Smooth muscle cell (in vitro differentiated cells): ENCODE measurements around the gene TMEM143. TPM values are rescaled to one million over a fixed set of nuclear protein-coding genes. Genes with fewer than 3 reads are reported as not detected.

Experiments used
- DNase-seq: peaks from one replicate; lab custom pipeline; 2025; ENCODE audit not compliant: unreplicated experiment; lab: John Stamatoyannopoulos, UW
- H2AFZ ChIP-seq: fragments of 200-600 bp; sonication (generic); 2 replicates; pipeline ENCODE4 v1.6.0; 2016; ENCODE audit warnings: antibody characterized with exemption, low read depth, mild to moderate bottlenecking
- H3F3A ChIP-seq: fragments of 200-600 bp; sonication (generic); 2 replicates; pipeline ENCODE4 v1.6.0; 2017; ENCODE audit warnings: antibody characterized with exemption, low read depth
- H3K27ac ChIP-seq: fragments of 200-600 bp; sonication (generic); 2 replicates; pipeline ENCODE4 v1.5.1; 2016; ENCODE audit warnings: low read depth, mild to moderate bottlenecking
- H3K27me3 ChIP-seq: fragments of 200-600 bp; sonication (generic); 2 replicates; pipeline ENCODE4 v1.6.1; 2016; ENCODE audit warnings: low read depth, mild to moderate bottlenecking
- H3K36me3 ChIP-seq: fragments of 200-600 bp; sonication (generic); 2 replicates; pipeline ENCODE4 v1.5.1; 2016; ENCODE audit warnings: low read depth
- H3K4me1 ChIP-seq: fragments of 200-600 bp; sonication (generic); 2 replicates; pipeline ENCODE4 v1.5.1; 2016; ENCODE audit warnings: low read depth
- H3K4me2 ChIP-seq: fragments of 200-600 bp; sonication (generic); 2 replicates; pipeline ENCODE4 v1.6.0; 2016; ENCODE audit warnings: mild to moderate bottlenecking
- H3K4me3 ChIP-seq: fragments of 200-600 bp; sonication (generic); 2 replicates; pipeline ENCODE4 v1.5.1; 2016; ENCODE audit warnings: mild to moderate bottlenecking
- H3K79me2 ChIP-seq: fragments of 200-600 bp; sonication (generic); 2 replicates; pipeline ENCODE4 v1.6.0; 2016; ENCODE audit warnings: low read depth, mild to moderate bottlenecking
- H3K9ac ChIP-seq: fragments of 200-600 bp; sonication (generic); 2 replicates; pipeline ENCODE4 v1.6.0; 2016; ENCODE audit warnings: low read depth
- H3K9me3 ChIP-seq: fragments of 200-600 bp; sonication (generic); replicated peaks from 2 replicates; pipeline ENCODE4 v1.5.1; 2016; ENCODE audit warnings: low read depth
- H4K20me1 ChIP-seq: fragments of 200-600 bp; sonication (generic); 2 replicates; pipeline ENCODE4 v1.6.0; 2016; ENCODE audit warnings: low read depth
- WGBS: methylation state at CpG from one replicate; pipeline ENCODE4 v1.1.7; 2016; ENCODE audit warnings: low lambda C conversion rate; 5-methylcytosine and 5-hydroxymethylcytosine counted together
- polyA plus RNA-seq: library from polyadenylated mRNA; unstranded; fragments of >200 nt; fragmentation: Nextera tagmentation; extraction: Ambion mirVana; gene quantifications from 2 replicates; pipeline ENCODE4 v1.2.1, GENCODE V29; 2016
- total RNA-seq: library from RNA; depleted of rRNA; stranded (reverse); fragments of >200 nt; gene quantifications from 2 replicates; pipeline ENCODE4 v1.2.3, GENCODE V29; 2014
- TF ChIP-seq, protein P1 (sequence below): fragments of 200-600 bp; sonication (generic); IDR thresholded peaks from 2 replicates; pipeline ENCODE4 v1.5.1; 2017; ENCODE audit warnings: borderline replicate concordance, mild to moderate bottlenecking, antibody characterized with exemption; ENCODE audit not compliant: insufficient read depth, poor library complexity, severe bottlenecking

The TMEM143 gene
- total RNA-seq (3.0 and 3.8 TPM in 2 replicates), polyA plus RNA-seq (11.2 and 18.7 TPM in 2 replicates)

DNA sequence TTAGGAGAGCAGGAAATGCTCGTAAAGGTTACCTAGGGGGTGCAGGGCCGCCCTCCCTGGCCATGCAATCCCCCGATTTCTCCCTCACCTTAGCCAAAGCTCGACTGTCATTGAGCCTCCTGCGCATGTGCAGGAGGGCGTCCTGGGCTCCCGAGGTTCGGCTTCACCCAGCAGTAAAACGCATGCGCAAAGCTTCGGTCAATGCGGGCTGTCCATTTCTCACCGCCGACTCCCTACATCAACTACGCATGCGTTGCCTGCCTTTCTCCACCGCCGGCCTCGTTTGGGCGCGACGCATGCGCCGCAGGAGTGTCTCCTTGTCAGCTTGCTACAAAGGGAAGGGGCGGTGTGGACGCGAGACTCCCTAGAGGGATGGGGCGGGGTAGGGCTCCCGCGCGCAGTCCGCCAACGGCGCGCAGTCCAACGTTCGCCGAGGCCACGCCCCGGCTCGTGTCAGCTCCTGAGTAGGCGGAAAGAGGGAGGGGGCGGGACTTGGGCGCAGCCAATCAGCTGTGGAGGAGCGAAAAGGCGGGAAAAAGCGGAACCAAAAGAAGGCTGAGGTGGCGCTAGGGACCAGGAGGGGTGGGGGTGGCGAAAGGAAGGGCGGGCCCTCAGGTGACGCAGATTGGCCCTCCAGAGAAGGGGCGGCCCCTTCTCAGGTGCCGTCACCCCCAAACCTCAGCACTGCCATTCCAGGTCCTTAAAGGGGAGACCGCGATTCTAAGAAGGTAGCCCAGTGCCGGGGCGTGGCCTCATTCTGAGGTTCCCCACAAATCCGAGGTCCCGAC lies at the start of gene TMEM143, which contains the start of gene SYNGR4:
TMEM143 (minus strand) TSS at position 131 of the 788 bp plus-strand sequence; CDS start at position 111, 20 bp downstream.
SYNGR4 (plus strand) TSS at position 558 of the 788 bp plus-strand sequence. CDS start 1,476 bp downstream, outside the sequence.
- H3K36me3 ChIP-seq, result no peaks in the 10 kb centered on the region
- peak within 1 kb of the TSS; percentile 85 for H2AFZ ChIP-seq
- no peaks in the 10 kb centered on the region for H3K4me1 ChIP-seq
- H3K4me3 ChIP-seq, result peak within 1 kb of the TSS; percentile 54
- H3K79me2 ChIP-seq, result no peaks in the 10 kb centered on the region
- H3F3A ChIP-seq, result no peaks in the 10 kb centered on the region
- WGBS, result 6% methylated on average over 59 of the region's 59 CpGs
- H3K9me3 ChIP-seq, result no peaks in the 10 kb centered on the region
- TF ChIP-seq, protein P1, sequence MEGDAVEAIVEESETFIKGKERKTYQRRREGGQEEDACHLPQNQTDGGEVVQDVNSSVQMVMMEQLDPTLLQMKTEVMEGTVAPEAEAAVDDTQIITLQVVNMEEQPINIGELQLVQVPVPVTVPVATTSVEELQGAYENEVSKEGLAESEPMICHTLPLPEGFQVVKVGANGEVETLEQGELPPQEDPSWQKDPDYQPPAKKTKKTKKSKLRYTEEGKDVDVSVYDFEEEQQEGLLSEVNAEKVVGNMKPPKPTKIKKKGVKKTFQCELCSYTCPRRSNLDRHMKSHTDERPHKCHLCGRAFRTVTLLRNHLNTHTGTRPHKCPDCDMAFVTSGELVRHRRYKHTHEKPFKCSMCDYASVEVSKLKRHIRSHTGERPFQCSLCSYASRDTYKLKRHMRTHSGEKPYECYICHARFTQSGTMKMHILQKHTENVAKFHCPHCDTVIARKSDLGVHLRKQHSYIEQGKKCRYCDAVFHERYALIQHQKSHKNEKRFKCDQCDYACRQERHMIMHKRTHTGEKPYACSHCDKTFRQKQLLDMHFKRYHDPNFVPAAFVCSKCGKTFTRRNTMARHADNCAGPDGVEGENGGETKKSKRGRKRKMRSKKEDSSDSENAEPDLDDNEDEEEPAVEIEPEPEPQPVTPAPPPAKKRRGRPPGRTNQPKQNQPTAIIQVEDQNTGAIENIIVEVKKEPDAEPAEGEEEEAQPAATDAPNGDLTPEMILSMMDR, result no peak
- peak within 1 kb of the TSS; percentile 41 for H3K9ac ChIP-seq
- peak within 1 kb of the TSS; percentile 91 for H3K4me2 ChIP-seq
- peak; percentile 92 for DNase-seq
- H4K20me1 ChIP-seq, result no peaks in the 10 kb centered on the region
- H3K27me3 ChIP-seq, result no peaks in the 10 kb centered on the region
- peak within 1 kb of the TSS; percentile 42 for H3K27ac ChIP-seq

DNA sequence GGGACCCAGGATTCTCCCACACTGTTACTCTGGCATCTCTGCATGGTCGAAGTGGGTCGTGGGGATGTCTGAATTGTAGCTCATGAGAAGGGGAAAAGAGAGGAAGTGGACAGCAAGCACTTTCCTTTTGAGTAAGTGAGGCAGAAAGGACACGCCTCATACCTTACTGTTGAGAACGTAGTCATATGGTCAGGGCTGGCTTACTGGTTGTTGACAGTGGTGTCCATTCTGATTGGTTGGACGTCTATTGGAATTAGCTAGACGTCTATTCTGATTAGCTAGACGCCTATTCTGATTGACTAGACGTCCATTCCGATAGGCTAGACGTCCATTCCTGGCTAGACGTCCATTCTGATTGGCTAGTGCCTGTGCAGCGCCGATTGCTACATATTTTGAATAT lies 42.1 kb upstream of the TMEM143 start:
- TF ChIP-seq, protein P1, result no peak
- no peaks in the 10 kb centered on the region for H3K36me3 ChIP-seq
- no peak overlapping the region for H3K4me2 ChIP-seq
- H3K27ac ChIP-seq, result no peak overlapping the region
- peaks cover 4% of the 10 kb centered on the region for H4K20me1 ChIP-seq
- H3K9me3 ChIP-seq, result no peaks in the 10 kb centered on the region
- H3F3A ChIP-seq, result no peaks in the 10 kb centered on the region
- peaks cover 14% of the 10 kb centered on the region for H3K79me2 ChIP-seq
- no peak overlapping the region for H3K4me3 ChIP-seq
- no peak for DNase-seq
- no peaks in the 10 kb centered on the region for H3K27me3 ChIP-seq
- WGBS, result 90% methylated on average over 13 of the region's 13 CpGs
- H2AFZ ChIP-seq, result no peak overlapping the region
- H3K4me1 ChIP-seq, result no peaks in the 10 kb centered on the region
- H3K9ac ChIP-seq, result no peak overlapping the region

DNA sequence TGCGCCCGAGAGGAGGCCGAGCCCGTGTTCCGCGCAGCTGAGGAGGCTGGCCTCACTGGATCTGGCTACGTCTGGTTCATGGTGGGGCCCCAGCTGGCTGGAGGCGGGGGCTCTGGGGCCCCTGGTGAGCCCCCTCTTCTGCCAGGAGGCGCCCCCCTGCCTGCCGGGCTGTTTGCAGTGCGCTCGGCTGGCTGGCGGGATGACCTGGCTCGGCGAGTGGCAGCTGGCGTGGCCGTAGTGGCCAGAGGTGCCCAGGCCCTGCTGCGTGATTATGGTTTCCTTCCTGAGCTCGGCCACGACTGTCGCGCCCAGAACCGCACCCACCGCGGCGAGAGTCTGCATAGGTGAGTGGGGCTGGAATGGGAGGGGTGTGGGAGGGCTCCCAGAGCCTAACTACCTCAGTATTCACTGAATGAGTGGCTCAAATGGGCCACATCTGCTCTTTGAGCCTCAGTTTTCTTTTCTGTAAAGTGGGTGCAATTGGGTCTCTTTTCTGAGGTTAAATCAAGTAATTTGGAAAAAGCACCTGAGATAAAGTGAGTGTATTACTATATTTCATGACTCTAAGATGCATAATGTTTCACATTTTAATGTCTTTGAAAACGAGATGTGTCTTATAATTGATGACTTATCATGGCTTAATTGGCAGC lies 41.4 kb upstream of the TMEM143 start:
- H3K79me2 ChIP-seq, result peaks cover 14% of the 10 kb centered on the region
- H4K20me1 ChIP-seq, result peaks cover 7% of the 10 kb centered on the region
- 96% methylated on average over 27 of the region's 27 CpGs for WGBS
- no peak overlapping the region for H3K27ac ChIP-seq
- no peak overlapping the region for H2AFZ ChIP-seq
- DNase-seq, result no peak
- H3K9ac ChIP-seq, result no peak overlapping the region
- TF ChIP-seq, protein P1, result no peak
- H3K36me3 ChIP-seq, result no peaks in the 10 kb centered on the region
- H3K4me1 ChIP-seq, result no peaks in the 10 kb centered on the region
- H3K9me3 ChIP-seq, result no peaks in the 10 kb centered on the region
- no peak overlapping the region for H3K4me3 ChIP-seq
- H3F3A ChIP-seq, result no peaks in the 10 kb centered on the region
- no peak overlapping the region for H3K4me2 ChIP-seq
- H3K27me3 ChIP-seq, result no peaks in the 10 kb centered on the region
